Middle frontal gyrus (tissue), 1 donor: Measurements from ENCODE around the gene OR2AE1.
A peak's percentile ranks its signal among the peaks of the same experiment; 100 is the strongest.
"Not testable (repeated sequence)": the region's sequence is repeated elsewhere in the genome, so short reads cannot be mapped to it uniquely, and the experiment has no call there.

Experiments
- DNase-seq: peaks from one replicate; pipeline ENCODE4 v3.0.0-alpha.2; 2015; ENCODE audit warnings: low spot score; ENCODE audit errors: extremely low spot score

Gene OR2AE1, protein sequence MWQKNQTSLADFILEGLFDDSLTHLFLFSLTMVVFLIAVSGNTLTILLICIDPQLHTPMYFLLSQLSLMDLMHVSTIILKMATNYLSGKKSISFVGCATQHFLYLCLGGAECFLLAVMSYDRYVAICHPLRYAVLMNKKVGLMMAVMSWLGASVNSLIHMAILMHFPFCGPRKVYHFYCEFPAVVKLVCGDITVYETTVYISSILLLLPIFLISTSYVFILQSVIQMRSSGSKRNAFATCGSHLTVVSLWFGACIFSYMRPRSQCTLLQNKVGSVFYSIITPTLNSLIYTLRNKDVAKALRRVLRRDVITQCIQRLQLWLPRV

DNA sequence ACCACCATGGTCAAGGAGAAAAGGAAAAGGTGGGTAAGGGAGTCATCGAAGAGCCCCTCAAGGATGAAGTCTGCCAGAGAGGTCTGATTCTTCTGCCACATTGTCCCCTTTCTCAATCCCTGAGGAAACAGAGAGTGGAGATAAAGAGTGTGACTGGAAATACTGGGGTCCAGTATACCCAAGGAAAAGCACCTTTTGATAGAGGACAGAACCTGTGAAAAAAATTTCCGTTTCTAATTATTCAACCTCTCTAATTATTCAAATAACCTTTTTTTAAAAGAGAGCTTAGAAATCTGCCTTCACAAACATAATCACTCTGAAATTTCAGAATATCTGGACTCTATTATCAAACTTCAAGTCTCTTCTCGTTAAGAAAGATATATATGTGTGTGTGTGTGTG, at the start of gene OR2AE1:
Gene OR2AE1, minus strand, starts transcription at position 101 of the 400 bp plus-strand sequence. Its CDS starts 0 bp downstream, at position 101.
- DNase-seq: no peak

DNA sequence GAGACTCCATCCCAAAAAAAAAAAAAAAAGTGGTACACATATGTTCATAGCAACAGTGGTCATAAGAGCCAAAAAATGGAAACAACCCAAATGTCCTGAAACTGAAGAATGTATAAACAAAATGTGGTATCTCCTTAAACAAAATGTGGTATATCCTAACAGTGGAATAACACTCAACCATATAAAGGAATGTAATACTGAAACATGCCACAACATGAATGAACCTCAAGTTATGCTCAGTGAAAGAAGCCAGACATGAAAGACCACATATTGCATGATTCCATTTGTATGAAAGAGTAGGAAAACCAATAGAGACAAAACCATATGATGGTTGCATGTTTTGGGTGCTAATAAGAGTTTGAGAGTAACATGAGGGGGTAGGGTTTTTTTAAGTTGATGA, 49.5 kb upstream of the OR2AE1 start:
- DNase-seq: no peak

DNA sequence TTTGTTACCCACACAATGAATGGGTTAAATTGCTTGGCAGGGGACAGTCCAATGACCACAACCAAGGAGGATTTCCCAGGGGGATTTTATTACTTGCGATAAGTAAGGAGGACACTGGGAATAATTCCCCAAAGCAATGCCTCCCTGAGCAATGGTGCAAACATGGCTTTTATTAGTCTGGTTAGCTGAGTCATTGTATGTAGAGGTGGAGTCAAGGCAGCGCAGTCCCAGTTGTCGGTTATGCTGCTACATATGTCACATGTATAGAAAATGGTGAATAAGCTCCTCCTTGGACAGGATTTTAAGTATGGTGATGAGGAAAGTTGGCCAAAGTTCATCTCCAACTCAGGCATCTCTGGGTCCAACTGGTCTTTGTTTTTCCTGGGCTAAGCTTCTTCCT, 46.4 kb upstream of the OR2AE1 start:
- no peak for DNase-seq

DNA sequence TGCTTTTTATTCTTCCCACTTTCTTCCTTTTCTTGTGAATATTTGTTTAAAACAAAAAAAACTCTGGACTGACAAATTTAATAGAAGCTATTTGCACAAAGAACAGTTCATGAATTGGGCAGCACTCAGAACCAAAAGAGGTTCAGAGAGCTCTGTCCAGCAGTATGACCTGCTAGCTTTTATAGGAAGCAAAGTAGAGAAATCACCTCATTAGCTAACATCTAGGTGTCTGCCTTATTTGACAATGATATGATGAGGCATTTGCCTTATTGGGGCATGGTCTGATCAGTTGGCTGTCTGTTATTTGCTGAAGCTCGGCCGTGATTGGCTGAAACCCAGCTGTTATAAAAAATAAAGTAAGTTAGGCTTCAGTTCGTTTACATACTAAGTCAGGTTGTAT, 43.3 kb upstream of the OR2AE1 start:
- DNase-seq: no peak

DNA sequence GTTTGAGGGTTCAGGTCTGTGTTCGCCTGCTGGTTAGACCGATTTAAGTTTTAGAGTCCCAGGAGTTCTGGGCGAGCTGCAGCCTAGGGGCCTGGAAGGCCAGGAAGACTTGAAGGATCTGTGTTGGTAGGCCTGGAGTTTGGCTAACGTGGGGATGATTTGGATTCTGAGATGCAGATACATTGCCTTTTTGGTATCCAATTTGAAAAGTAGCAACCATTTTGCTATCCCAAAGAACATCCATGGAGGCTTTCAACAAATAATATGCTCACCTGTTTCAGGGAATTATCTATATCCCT, 42.9 kb upstream of the OR2AE1 start:
- no peak for DNase-seq

DNA sequence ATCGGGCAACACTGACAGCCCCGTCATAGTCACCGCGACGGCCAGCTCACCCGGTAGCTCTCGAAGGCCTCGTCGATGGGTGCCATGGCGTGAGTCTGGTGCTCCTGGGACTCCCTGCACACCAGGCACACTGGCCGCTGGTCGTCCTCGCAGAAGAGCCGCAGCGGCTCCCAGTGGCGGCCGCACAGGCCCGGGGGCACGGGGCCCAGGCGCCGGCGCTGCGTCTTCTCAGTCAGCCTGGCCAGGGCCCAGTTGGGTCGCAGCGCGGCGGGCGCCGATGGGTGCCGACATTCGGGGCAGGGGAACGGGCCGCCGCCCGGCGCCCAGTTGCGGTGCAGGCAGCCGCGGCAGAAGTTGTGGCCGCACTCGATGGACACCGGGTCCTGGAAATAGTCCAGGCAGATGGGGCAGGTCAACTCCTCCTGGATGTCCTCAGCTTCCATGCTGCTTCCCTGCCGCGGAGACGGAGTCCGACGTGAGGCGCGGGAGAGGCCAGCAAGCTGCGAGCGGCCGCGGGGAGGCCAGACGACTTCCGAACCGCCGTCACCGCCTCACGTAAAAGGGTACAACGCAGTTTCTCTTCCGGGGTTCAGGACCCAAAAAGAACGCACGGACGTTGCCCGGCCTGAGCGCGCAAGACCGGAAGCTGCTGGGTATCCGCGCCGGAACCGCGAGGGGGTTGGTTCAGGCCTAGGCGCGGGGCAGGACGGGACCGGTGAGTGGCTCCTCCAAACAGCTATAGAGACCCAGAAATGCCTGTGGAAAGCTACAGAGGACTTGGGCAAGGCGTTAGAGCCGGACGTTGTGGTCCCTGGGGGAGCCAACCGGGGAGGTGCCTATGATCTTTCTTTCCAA, 42.4 kb upstream of the OR2AE1 start, which contains the start of gene TRIM4:
Gene TRIM4, minus strand, starts transcription at position 572 of the 855 bp plus-strand sequence. Its CDS starts 129 bp downstream, at position 443.
- DNase-seq: peak; percentile 87

DNA sequence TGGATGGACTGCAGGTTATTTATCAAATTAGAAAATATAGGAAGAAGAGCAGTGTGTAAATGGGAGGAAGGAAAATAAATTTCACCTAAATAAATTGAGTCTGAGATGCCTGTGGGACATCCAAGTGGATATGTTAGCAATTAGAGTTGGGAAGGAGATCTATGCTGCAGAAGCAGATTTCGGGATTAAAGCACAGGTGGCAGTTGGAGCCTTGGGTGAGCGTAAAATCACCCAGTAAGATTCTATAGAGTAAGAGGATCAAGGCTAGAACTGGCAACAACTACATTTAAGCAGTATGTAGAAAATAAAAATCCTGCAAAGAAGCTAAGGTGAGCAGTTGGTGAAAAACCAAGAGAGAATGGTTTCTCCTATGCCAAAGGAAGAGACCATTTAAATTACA, 34.1 kb upstream of the OR2AE1 start:
- DNase-seq: no peak

DNA sequence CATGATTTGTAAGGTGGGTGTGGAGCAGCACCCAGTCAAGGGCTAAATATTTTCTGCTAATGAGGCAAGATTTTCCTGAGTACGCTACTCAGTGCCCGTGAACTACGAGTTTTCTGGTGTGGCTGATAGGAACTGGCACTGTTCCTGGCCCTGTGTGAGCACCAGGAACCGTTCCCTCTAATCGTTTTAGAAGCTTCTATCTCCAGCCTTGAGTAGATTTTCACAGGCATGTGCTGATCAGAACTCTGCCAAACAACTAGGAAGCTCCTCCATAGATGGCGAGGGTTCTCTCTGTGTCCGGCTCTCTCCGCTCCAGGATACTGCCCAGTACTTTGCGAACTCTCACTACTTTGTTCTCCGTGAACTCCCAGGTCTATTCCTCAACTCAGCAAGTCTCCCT, 24.7 kb upstream of the OR2AE1 start:
- no peak for DNase-seq

DNA sequence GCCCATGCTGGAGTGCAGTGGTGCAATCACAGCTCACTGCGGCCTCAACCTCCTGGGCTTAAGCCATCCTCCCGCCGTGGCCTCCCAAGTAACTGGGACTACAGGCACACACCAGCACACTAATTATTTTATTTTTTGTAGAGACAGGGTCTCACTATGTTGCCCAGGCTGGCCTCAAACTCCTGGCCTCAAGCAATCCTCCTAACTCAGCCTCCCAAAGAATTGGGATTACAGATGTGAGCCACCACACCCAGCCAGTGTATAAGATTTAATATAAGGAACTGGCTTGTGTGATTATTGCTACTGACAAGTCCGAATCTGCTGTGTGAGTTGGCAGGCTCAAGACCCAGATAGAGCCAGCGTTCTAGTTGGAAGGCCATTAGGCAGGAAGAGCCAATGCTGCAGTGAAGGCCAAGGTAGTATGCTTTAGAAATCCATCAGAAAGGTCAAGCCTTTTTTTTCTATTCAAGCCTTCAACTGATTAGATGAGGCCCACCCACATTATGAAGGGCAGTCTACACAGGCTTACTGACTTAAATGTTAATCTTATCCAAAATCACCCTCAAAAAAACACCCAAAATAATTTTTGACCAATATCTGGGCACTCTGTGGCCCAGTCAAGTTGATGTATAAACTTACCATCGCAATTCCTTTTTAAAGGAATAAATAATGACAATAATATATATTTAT, 23.1 kb upstream of the OR2AE1 start:
- DNase-seq: no peak

DNA sequence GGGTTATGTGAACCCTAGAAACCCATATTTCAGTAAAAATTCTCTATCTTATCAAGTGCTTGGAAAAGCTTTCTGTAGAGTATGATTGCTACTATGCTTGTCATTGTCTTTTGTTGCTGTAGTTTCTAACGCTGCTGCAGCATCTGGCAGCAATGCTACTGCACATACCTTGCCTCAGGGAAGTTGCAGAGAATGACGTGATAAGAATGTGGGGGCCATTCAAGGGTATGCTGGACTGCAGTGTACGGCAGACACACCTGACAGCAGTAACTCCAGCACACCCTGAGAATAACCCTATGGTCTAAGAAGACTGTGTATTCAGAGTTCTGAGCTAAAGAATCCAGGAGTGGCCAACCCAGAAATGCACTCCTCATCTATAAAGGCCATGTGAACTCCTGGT, 22.0 kb upstream of the OR2AE1 start:
- DNase-seq: no peak

DNA sequence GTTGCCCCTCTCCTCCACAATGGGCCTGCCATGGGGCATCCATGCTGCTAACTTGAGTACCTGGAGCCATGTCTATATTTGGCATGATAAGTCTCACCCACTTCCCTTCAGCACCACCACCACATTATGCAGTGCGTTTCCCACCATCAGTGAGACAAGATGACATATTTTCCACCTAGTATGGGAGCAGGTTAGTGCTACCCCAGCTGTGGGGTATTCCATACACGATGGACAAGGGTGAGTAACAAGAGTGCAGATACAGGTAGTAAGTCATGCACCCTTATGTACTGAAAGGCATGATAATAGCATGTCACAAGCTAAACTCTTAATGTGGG, 21.2 kb upstream of the OR2AE1 start:
- DNase-seq: no peak

DNA sequence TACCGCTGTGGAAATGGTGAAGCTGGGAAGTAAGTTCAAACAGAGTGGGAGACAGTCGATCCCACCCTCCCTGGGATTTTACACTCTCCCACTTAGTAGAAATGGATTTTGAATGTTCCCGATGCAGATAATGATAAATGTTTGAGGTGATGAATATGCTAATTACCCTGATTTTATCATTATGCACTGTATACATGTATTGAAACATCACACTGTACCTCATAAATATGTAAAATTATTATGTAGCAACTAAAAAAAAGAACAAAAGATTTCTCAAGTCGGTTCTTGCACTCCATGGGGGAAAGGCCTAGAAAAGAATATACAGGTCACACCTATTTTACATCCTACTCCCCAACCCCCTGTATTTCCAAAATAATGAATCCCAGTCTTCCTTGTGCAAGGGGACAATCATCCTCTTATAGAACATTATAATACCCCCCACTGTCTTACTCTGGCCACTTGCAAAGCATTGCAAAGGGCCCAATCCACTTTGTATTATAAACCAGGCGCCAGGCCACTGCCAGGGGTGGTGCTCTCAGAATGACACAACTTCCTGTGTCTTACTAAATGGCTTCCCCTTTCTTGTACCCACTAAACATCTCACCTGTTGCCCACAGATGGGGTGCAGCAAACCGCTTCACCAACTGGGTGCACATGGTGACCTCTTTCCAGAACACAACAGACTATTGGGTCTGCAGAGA, 20.6 kb upstream of the OR2AE1 start:
- no peak for DNase-seq

DNA sequence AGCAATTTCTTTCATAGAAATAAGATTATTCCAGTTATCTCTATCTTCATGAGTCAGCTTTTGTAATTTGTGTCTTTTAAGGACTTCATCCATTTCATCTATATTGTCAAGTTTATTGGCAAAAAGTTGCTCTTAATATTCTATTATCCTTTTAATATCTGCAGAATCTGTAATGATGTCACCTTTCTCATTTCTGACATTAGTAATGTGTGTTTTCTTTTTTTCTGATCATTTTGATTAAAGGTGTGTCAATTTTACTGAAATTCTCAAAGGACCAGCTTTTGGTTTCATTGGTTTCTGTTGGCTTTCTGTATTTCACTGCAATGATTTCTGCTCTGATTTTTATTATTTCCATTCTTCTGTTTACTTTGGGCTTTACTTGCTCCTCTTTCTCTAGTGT, 17.9 kb upstream of the OR2AE1 start:
- no peak for DNase-seq

DNA sequence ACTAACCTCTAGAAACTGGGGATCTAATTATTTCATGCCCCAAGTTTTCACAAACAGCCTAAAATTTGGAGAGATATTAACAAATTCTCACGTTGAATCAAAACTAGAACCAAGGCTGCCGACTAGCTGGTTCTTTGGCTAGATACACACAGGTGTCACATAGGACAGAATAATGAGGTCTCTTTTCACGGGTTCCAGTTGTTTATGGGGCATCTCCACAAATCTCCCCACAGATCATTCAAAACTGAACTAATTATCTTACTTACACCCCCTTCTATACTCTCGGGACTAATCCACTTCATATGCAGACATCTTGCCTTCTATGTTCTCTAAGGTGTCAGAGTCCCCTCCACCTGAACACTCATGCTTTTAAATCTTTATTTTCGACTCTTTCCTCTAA, 16.4 kb upstream of the OR2AE1 start:
- DNase-seq: no peak

DNA sequence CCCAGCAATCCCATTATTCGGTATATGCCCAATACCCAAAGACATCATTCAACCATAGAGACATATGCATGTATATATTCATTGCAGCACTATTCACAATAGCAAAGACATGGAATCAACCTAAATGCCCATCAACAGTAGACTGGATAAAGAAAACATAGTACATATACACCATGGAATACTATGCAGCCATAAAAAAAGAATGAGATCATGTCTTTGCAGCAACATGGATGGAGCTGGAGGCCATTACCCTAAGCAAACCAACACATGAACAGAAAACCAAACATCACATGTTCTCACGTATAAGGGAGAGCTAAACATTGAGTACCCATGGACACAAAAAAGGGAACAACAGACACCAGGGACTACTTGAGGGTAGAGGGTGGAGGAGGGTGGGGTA, 13.5 kb upstream of the OR2AE1 start:
- not testable (repeated sequence) for DNase-seq

DNA sequence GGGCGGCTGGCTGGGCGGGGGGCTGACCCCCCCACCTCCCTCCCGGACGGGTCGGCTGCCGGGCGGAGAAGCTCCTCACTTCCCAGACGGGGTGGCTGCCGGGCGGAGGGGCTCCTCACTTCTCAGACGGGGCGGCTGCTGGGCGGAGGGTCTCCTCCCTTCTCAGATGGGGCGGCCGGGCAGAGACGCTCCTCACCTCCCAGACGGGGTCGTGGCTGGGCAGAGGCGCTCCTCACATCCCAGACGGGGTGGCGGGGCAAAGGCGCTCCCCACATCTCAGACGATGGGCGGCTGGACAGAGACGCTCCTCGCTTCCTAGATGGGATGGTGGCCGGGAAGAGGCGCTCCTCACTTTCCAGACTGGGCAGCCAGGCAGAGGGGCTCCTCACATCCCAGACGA, 11.5 kb upstream of the OR2AE1 start:
- DNase-seq: not testable (repeated sequence)

DNA sequence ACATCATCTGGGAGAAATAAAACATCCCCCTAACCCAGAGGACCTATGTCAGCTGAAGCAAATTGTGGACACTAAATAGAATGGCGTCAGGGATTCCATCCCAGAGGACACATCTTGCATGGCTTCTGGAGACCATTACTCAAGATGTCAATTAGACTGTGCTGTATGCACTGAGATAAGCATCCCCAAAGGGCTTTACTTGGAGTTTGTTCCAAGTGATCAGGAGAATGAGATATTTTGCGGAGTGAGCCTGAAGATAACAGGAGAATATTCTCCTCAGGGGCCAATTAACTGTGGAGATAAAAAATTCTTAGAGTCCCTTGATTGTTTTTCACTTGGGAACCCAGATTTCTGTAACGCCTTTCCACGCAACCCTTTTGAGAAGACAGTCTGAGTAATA, 4.5 kb upstream of the OR2AE1 start:
- DNase-seq: no peak

DNA sequence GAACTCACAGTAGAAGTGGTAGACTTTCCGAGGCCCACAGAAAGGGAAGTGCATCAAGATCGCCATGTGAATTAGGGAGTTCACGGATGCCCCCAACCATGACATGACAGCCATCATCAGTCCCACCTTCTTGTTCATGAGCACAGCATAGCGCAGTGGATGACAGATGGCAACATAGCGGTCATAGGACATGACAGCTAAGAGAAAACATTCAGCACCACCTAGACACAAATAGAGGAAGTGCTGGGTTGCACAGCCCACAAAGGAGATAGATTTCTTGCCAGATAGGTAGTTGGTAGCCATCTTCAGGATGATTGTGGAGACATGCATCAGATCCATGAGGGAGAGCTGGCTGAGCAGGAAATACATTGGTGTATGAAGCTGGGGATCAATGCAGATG, 342 bp downstream of the OR2AE1 start:
- DNase-seq: no peak

DNA sequence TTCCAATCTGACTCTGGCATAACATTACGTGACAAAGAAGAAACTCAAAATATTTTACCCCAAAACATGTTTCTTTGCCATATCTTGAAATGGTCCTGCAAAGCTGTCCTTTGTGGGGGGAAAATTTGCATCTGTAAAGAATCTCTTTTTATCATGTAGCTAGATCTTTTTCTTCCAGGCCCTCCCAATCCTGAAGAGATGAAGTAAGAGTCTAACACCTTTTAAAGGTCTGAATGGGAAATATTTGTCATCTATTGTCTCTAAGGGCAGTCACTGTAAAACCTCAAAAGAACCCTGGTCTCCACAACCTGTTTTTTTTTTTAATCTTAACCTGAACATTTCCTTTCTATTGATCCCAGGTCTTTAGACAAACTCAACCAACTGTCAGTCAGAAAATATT, 8.6 kb downstream of the OR2AE1 start:
- DNase-seq: no peak

DNA sequence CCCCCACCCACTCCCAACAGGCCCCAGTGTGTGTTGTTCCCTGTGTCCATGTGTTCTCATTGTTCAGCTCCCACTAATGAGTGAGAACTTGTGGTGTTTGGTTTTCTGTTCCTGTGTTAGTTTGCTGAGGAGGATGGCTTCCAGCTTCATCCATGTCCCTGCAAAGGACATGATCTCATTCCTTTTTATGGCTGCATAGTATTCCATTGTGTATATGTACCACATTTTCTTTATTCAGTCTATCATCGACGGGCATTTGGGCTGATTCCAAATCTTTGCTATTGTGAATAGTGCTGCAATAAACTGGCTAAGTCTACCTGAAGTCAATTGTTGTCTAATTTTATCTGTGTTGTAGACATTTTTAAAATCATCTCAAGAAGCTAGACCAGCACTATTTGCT, 9.4 kb downstream of the OR2AE1 start:
- DNase-seq: not testable (repeated sequence)

DNA sequence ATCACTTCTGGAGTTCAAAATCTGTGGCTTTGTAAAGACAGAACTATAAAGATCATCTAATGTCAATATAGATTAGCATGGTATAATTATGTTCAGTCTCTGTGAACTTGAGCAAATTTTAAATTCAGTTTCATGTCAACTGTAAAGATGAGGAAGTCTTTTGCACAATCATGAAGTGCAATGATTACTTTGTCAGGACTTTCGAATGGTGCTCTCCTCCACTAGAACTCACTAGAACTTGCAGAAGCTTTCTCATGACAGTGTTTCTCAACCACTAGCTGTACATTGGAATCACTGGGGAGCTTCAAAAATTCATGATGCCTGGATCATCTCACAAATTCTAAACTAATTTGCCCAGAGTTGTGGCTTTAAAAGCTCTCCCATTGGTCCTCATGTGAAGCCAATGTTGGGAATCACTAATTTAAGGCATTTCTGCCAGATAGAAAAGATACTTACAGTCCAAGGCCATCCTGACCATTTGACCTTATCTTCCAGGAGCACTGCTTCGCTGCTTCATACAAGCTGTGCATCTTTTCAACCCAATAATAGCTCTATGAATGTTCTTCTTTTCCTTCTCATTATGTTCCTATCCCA, 12.9 kb downstream of the OR2AE1 start:
- no peak for DNase-seq
